ENCODE data around the gene IMPA2.

GRCh38 chr18:12052866-12053265 lies 71.6 kb downstream of the IMPA2 start:
- TF ChIP-seq CTCF (IDR thresholded peaks at IDR 0.05; ENCODE audit: low read depth, low read length, poor library complexity, severe bottlenecking) (no peak), EZH2phosphoT487 (IDR thresholded peaks at IDR 0.05; ENCODE audit: borderline replicate concordance, low read length) (no peak)

Measured in DOHH2 (cell line).